ENCODE measurements around the gene C7orf25.
"Not testable (repeated sequence)": the region's sequence is repeated elsewhere in the genome, so short reads cannot be mapped to it uniquely, and the experiment has no call there.

C7orf25 gene

DNA sequence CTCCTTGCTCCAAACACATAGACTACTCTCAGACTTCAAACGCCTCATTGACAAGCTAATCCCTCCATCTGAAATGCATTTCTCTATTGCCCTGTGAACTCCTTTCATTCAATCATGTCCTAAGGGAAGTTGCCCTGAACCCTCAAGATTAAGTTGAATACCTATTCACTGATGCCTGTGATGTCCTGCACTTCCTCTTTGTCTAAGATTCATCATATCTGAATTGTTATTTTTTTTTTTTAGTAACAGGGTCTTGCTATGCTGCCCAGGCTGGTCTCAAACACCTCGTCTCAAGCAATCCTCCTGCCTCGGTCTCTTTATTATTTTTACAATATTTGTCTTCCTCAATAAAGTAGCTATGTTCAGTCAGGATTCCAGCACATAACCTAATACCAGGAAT is 16.9 kb upstream of the C7orf25 start:
- DNase-seq = no peak

DNA sequence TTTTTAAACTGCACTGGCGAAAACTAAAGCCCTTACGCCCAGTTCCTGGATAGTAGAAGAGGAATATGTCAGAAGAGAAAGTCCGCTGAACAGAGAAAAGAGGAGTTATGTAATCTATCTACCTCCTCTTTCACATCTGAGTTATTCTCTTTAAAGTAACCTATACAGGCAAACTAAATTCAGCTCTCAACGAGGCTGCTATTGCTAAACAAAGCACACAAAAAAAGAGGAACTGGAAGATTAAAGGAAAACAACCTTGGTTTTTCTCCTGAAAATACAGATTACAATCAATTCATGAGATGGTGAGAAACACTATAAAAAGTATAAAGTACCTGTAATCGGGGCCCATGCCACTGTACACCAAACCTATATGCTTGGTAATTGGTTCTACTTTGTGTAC is 14.3 kb upstream of the C7orf25 start:
- DNase-seq = no peak

DNA sequence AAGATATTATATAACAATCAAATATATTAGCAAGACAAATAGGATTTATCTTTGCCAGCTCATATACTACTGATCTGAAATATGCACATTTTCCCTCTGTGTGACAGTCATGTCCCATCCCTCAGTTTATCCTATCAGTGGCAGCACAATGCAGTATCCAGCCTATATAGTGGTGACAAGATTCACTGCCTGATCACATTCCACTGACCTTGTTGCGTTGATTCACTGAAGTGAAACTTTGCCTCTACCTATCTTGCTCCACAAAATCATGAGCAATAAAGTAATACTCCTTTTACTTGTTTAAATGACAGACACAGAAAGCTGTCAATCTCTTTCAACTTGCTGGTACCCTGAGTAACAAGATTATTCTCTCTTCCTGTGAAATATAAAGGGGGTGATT is 13.8 kb upstream of the C7orf25 start:
- no peak for DNase-seq

DNA sequence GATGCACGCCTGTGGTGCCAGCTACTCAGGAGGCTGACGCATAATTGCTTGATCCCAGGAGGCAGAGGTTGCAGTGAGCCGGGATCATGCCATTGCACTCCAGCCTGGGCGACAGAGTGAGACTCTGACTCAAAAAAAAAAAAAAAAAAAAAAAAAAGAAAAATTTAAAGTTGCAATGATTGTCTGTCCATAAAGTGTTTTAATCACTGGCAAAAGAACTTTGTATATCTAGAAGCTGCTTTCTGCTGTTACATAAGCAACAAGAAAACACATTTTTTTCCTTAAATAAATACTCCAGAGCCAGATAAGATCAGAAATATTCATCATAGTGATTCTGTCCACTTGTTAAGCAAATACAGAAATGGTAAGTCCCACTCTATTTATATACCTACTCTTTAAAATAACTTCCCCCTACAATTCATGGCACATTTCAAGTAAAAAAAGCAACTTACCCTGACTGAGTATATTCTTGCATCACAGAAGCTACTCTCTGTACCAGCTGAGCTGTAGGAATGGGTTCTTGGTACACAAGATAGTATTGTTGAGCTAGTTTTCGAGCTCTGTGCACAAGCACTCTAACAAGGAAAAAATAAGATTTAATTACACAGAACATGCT is 12.5 kb upstream of the C7orf25 start:
- DNase-seq = no peak

DNA sequence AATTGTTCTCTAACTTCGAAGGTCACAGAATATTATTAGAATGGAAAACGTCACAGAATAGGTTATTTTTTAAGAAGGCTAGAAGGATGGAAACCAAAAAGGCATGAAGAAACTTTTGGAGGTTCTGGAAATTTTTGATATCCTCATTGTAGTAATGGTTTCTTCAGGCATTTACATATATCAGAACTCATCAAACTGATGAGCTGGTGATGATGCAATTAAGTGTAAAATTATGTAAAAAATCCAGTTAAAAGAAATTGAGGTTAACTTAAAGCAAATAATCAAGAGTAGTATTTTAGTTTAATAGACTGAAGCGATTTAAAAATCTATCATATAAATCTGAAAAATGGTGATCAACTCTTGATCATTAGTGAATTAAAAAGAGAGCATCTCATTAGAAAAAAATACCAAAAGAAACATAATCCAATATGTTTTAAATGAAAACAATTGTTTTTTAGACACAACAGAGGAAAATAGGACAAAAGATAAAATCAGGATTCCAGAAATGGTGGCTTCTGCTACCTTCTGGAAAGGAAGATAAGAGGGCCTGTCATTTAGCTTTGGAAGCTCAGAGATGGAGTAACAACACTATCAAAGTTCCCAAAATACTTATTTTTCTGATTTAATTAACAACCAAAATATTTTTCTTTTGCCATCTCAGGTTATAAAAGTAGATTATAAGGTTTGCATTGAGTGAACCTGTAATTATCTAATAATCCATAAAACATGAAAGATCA is 10.3 kb upstream of the C7orf25 start:
- no peak for DNase-seq

DNA sequence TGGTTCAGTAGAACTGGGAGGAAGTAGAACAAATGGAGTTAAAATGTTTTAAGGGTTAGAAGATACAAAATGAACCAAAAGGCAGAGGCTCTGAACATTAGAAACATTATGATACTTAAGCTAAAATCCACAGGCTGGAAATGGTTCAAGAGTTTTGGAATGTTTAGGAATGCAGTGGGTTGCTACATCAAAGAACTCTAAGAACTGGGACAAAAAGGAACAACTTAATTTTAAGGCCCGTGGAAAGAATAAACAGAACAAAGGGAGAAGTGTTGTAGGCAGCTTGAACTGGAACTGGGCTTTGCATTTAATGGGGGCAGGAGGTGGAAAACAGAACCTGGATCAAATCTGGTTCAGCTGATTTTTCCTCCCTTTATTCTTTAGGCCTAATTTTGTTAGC is 3.5 kb upstream of the C7orf25 start:
- DNase-seq = no peak

DNA sequence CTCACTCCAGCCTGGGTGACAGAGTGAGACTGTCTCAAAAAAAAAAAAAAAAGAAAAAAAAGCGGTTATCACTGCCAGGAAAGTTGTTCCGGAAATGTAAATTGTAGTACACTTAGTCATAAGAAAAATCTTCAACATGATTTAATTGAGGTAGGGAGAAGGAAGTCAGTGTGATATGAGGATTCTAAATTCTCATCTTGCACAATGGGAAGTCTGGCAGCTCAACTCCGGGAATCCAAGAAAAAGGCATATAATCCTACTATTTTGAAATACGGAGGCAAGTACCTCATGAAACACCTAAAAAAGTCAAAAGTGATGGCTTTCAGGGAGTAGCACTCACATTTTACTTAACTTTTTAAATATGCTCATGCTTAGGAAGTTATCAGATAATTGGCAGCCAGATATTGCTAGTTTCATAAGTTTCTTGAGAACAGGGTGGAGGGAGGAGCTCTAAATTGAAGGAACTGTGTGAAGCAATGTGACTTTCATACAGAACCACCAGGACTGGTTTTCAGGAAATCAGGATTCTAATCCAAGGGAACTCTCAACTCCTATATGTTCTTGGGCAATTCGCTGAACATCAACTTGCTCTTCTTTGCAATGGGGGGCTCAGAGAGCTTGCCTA is 2.7 kb upstream of the C7orf25 start:
- no peak for DNase-seq

DNA sequence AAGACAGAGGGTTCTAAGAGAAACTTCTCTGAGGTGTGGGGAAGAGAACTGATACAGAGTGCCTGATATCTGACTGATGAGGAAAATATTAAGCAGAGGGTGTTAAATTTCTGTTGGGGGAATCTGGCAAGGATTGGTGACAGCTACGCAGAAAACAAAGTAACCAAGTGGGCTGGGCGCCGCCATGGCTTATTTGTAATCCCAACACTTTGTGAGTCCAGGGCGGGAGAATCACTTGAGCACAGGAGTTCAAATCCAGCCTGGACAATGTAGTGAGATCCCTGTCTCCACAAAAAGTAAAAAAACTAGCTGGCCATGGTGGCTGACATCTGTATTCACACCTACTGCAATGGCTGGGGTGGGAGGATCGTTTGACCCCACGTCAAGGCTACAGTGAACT is 2.1 kb upstream of the C7orf25 start:
- DNase-seq = no peak

DNA sequence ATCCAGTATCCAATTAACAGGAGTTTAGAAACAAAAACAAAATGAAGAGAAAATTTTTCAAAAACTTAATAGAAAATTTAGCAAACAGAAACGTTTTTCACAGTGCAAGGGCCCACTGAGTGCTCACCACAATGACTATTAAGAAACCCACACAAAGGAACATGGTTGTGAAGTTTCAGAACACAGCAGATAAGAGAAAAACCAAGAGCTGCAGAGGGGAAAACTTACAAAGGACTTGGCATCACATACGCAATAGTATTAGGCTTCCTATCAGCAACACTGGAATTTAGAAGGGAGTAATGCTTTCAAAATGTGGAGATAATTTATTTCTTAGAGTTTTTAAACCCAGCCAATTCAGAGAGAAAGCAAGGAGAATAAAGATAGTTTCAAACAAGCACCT is 1.7 kb upstream of the C7orf25 start:
- DNase-seq = no peak

DNA sequence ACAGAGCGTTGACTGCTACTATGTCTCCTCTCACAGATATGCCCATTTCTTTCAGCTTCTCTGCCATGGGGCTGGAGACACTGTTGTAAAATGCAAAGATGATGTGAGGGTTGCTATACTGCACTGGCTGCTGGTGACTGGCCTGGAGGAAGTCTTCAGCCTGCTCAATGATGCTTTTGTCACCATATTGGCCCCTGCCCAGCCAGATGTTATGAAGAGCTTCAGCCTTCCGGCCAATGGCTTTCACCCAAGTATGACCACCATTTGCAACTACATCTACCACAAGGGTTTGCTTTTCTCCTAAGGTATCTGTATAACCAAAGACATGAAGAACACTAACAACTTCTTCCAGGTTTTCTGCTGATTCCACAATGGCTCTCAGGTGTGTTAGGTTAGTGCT is 1.6 kb downstream of the C7orf25 start:
- no peak for DNase-seq

DNA sequence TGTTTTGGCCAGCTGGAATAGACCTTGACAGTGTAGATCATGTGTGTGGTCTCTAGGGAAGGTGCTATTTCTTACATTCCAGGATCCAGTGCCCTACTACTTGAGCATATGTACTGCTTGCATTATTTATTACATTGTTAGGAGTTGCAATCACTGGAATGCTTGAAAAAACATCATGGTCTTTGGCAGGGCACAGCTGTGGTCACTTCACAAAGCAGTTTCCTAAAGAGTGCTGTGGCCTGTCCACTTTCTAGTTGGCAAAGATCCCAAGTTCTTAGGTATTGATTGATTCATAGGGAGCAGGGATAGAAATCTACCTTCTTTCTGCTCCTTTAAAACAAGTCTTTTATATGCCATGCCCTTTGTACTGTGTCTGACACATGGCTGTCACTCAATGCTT is 4.6 kb downstream of the C7orf25 start:
- no peak for DNase-seq

DNA sequence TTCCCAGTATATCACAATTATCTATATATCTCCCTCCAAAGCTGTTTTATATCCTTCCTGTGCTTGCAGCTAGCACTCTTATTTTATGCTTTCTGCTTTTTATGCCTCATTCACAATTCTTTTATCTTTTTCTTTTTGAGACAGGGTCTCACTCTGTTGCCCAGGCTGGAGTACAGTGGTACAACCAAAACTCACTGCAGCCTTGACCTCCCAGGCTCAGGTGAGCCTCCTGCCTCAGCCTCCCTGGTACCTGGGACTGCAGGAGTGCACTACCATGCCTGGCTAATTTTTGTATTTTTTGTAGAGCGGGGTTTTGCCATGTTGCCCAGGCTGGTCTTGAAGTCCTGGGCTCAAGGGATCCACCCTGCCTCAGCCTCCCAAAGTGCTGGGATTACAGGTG is 5.7 kb downstream of the C7orf25 start:
- DNase-seq = no peak

DNA sequence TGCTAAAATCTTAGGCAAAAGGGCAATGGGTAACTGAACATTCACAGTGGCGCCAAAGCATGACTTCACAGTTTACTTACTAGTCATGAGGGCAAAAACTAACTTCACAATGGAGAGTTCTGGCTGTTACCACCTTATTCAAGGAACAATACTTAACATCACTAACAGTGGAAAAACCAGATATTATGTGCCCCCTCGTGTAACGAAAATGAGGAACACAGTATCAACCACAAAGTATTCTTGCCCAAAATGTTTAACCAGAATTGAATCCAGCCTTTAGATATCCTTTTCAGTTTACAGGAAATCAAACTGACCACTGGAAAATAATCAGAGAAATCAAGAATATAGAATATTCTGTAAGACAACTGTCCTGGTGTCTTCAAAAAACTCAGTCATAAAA is 9.5 kb downstream of the C7orf25 start:
- DNase-seq = no peak

DNA sequence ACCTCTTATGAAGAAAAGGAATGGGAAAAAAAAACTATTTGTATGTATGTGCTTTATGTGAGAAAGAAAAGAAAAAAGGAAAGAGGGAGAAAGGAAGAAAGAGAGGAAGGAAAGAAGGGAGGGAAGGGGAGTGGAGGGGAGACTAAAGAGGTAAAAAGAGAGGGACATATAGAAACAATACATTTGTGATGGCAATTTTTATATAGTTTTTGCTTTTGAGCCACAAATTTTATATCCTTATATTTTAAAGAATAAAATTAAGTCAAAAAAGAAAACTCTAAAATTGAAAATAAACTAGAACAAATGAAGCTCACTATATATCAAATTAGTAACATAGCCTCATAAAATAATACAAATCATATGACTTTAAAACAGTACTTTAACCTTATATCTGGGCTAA is 11.0 kb downstream of the C7orf25 start:
- DNase-seq = no peak

DNA sequence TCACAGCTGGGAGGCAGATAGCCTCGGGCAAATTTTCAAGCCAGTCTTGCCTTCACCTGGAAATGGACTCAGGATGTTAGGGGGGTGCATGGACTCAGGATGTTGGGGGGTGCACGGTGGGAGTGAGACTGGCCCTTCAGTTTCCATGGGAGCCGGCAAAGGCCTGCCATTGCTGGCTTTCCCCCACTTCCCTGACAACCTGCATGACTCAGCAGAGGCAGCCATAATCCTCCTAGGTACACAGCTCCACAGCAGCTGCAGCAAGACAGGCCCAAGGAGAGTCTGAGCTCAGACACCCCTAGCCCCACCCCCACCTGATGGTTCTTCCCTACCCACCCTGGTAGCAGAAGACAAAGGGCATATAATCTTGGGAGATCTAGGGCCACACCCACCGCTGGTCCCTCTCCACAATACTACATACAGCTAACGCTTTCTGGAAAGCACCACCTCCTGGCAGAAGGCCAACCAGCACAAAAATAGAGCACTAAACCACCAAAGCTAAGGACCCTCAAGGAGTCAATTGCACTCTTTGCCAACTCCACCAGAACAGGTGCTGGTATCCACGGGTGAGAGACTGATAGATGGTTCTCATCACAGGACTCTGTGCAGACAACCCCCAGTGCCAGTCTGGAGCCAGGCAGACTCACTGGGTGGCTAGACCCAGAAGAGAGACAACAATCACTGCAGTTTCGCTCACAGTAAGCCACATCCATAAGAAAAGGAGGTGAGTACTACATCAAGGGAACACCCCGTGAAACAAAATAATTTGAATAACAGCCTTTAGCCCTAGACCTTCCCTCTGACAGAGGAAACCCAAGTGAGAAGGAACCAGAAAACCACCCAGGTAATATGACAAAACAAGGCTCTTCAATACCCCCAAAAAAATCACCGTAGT is 18.3 kb downstream of the C7orf25 start:
- peak; percentile 10 for DNase-seq

DNA sequence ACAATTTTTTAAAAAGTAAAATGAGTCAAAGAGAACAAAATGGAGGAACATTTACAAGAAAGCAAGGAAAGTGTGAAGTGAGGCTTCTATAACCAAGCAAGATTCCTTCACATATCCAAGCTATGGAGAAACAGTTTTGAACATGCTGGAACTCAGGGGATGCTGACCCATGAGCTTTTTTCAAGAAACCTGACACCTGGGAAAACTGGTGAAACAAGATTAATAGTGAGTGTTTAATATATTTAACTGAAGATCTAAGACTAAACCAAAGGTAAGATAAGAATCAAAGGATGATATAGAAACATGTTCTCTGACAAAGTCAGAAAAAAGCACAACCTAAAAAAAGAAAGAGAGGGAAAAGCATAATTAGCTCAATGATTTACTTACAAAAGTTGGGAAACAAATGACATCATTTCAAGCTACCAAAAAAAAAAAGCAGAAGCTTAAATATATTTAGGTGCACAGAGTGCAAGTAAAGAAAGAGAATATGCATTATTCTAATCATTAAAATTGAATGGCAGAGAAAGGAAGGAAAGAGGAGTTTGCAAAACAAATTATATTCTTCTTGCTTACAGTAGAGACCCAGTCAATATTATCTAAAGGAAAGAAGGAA is 24.9 kb downstream of the C7orf25 start:
- no peak for DNase-seq

DNA sequence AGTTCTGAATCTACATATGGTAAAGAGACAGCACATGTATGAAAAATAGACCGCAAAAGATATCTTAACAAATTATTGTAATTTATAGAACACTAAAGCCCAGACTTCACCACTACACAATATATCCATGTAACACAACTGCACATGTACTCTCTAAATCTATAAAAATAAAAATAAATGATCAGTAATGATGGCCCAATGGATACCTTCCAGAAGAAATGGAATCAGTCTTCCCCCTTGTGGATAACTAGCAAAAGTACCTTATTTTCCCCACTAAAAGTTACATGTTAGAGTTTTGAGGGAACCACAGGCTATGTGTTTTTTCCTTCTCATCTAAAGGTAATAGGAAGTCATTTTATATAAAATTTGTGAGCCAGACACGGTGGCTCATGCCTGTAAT is 25.7 kb downstream of the C7orf25 start:
- DNase-seq = no peak

DNA sequence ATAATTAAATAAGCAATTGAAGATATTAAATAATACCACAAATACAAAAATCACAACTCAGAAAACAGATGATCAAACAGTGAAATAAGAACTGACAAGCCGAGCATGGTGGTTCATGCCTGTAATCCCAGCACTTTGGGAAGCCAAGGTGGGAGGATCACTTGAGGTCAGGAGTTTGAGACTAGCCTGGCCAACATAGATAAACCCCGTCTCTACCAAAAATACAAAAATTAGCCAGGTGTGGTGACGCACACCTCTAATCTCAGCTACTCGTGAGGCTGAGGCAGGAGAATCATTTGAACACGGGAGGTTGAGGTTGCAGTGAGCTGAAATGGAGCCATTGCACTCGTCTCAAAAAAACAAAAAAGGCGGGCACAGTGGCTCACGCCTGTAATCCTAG is 26.7 kb downstream of the C7orf25 start:
- not testable (repeated sequence) for DNase-seq

DNA sequence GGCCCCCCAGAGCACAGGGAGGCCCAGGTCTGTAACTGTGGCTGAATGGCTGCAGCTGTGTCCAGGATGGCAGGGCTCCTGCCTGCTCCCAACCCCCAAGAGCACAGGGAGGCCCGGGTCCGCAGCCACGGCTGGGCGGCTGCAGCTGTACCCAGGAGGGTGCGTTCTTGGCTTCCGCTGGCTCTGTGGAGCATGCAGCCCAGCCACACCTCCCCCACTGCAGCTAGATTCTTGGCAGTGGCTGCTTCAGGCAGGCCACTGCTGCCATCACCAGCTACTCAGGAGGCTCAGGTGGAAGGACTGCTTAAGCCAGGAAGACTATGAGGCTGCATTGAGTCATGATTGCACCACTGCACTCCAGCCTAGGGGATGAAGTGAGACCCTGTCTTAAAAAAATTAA is 27.9 kb downstream of the C7orf25 start:
- no peak for DNase-seq

DNA sequence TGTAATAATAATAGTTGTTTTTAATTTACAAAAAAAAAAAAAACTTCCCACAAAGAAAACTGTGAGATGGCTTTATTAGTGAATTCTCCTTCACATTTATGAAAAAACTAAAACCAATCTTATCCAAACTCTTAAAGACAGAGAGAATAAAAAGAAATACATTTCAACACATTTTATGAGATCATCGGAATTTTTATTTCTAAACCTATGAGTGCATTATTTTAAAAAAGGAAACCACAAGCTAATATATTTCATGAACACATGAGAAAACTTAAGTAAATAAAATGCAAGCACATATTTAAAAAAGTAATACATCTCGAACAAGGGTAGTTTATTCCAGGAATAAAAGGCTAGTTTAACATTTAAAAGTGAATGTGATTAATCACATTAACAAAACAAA is 31.5 kb downstream of the C7orf25 start:
- DNase-seq = no peak

DNA sequence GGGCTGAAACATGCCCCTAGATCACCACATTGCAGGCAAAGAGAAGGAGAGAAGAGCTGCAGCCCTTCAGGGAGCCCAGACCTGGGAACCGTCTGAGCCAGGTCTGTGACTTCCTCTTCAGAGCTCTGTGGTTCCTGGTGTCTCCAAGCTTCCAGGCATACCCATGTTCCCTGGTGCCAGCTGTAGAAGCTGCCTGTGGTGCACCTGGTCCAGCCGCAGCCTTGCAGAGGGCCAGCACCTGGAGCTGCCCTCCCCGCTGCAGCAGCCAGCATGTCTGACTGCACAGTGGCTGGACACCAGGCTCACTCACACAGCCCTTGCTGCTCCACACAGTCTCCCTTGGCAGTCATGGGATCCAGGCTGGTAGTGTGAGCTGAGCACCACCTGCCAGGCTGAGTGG is 33.6 kb downstream of the C7orf25 start:
- DNase-seq = no peak

DNA sequence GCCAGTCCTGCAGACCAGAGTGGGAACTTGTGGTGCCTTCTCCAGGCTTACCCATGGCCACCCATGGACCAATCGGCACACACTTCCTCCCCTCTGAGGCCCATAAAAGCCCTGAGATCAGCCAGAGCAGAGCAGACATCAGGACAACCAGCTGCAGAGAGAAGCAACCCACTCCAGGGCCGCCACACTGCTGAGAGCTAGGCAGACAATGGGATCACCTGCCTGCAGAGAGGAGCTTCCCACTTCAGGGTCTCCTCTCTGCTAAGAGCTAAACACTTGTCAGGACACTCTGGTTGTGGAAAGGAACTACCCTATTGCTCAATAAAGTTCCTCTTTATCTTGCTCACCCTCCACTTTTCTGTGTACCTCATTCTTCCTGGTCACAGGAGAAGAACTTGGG is 34.0 kb downstream of the C7orf25 start:
- no peak for DNase-seq
